ENCODE data around the gene B4GALNT1.
"Not testable (repeated sequence)": the region's sequence is repeated elsewhere in the genome, so short reads cannot be mapped to it uniquely, and the experiment has no call there.

B4GALNT1 gene

GRCh38 chr12:57593187-57593586 lies 39.8 kb downstream of the B4GALNT1 start:
- no peak overlapping the region for H3K4me3 ChIP-seq (ENCODE audit: low read depth, low read length)
- no peak for DNase-seq (ENCODE audit: low read depth)
- TF ChIP-seq CTCF (IDR thresholded peaks at IDR 0.05; ENCODE audit: insufficient read depth, low read depth, low read length, missing control alignments), result no peak

GRCh38 chr12:57592551-57593165 lies 40.3 kb downstream of the B4GALNT1 start:
- TF ChIP-seq CTCF (IDR thresholded peaks at IDR 0.05; ENCODE audit: insufficient read depth, low read depth, low read length, missing control alignments), result no peak
- H3K4me3 ChIP-seq (ENCODE audit: low read depth, low read length), result no peak overlapping the region
- no peak for DNase-seq (ENCODE audit: low read depth)

GRCh38 chr12:57591782-57592325 lies 41.1 kb downstream of the B4GALNT1 start:
- no peak for DNase-seq (ENCODE audit: low read depth)
- peak overlapping the region; percentile 92 for H3K4me3 ChIP-seq (ENCODE audit: low read depth, low read length)
- TF ChIP-seq CTCF (IDR thresholded peaks at IDR 0.05; ENCODE audit: insufficient read depth, low read depth, low read length, missing control alignments), result no peak

GRCh38 chr12:57590864-57591781 lies 41.9 kb downstream of the B4GALNT1 start, which contains the start of gene PIP4K2C:
Gene PIP4K2C (plus strand): TSS chr12:57591192. CDS start chr12:57591290, 98 bp downstream.
- DNase-seq (ENCODE audit: low read depth), result peak; percentile 92
- no peak for TF ChIP-seq CTCF (IDR thresholded peaks at IDR 0.05; ENCODE audit: insufficient read depth, low read depth, low read length, missing control alignments)
- H3K4me3 ChIP-seq (ENCODE audit: low read depth, low read length), result peak within 1 kb of the TSS; percentile 92

GRCh38 chr12:57590479-57590863 lies 42.5 kb downstream of the B4GALNT1 start:
- DNase-seq (ENCODE audit: low read depth), result no peak
- no peak for TF ChIP-seq CTCF (IDR thresholded peaks at IDR 0.05; ENCODE audit: insufficient read depth, low read depth, low read length, missing control alignments)
- peak overlapping the region; percentile 92 for H3K4me3 ChIP-seq (ENCODE audit: low read depth, low read length)

GRCh38 chr12:57588951-57589610 lies 43.9 kb downstream of the B4GALNT1 start:
- not testable (repeated sequence) for DNase-seq (ENCODE audit: low read depth); H3K4me3 ChIP-seq (ENCODE audit: low read depth, low read length)
